SK-N-MC (cell line): ENCODE results near the gene ELOVL7.

Experiments
- EZH2 ChIP-seq: fragments of 200-600 bp; sonication (generic); IDR thresholded peaks from one replicate; pipeline ENCODE4 v1.6.1; 2017; ENCODE audit warnings: antibody characterized with exemption
- FOXP2 ChIP-seq: optimal IDR thresholded peaks from 2 replicates; pipeline ENCODE3; 2011; ENCODE audit warnings: mild to moderate bottlenecking, moderate library complexity; ENCODE audit not compliant: insufficient read depth; ENCODE audit errors: extremely low read length, control extremely low read depth
- POLR2AphosphoS5 ChIP-seq: IDR thresholded peaks from 2 replicates; pipeline ENCODE4 v1.6.1; 2012; ENCODE audit warnings: mild to moderate bottlenecking, low read depth, low read length, borderline replicate concordance

GRCh38 chr5:60802986-60803385 lies 41.1 kb downstream of the ELOVL7 start:
- TF ChIP-seq POLR2AphosphoS5 (no peak), EZH2 (no peak), FOXP2 (no peak)
